Measurements from ENCODE around the gene TMEM98. TPM values are rescaled to one million over a fixed set of nuclear protein-coding genes. Genes with fewer than 3 reads are reported as not detected.

The TMEM98 gene
- total and polyA plus RNA-seq, 2 of the 8 experiments (the other 6 are each of a cell fraction or from before 2014, with no cell fraction given), result 86.1 to 232 TPM

- ChIA-PET CTCF (ENCODE audit: partially characterized antibody) (interaction anchor here (0.6 to 4.8 kb wide), 13 partner anchors 8 to 146 kb away, joined by 3 to 43 read pairs (median 3); no protein-coding TSS in a partner anchor), POLR2A (ENCODE audit: partially characterized antibody) (interaction anchor here (0.6 to 1.4 kb wide), 8 partner anchors 11 to 208 kb away, joined by 3 to 7 read pairs (median 4); partner anchors contain the start of gene MYO1D)
- Histone ChIP-seq H2BK120ac (replicated peaks; ENCODE audit: low read depth, low read length) (peak overlapping the region; percentile 97), H3K4ac (replicated peaks; ENCODE audit: insufficient read length, low read depth, low read length) (peak overlapping the region; percentile 69), H2BK20ac (ENCODE audit: low read length) (peak overlapping the region; percentile 27), H2BK12ac (ENCODE audit: low read depth, low read length) (peak overlapping the region; percentile 100), H4K8ac (ENCODE audit: extremely low read depth, insufficient read depth, low read length) (peak overlapping the region; percentile 79), H2BK5ac (ENCODE audit: low read depth, low read length) (peak overlapping the region; percentile 96; the same call in 1 of the 2 replicates), H3K9me3 (ENCODE audit: insufficient read depth in 2 of 2, low read depth in 1 of 2, low read length in 1 of 2) (no peaks in the 10 kb centered on the region), H3K23ac (ENCODE audit: insufficient read length) (peak overlapping the region; percentile 9), H3K23me2 (ENCODE audit: low read depth, low read length) (peaks cover 17% of the 10 kb centered on the region), H2BK15ac (ENCODE audit: low read length) (peak overlapping the region; percentile 98), H3K56ac (replicated peaks; ENCODE audit: insufficient read length, low read depth, low read length) (peak overlapping the region; percentile 56), H3K4me2 (ENCODE audit: insufficient read depth in 1 of 2, low read depth in 2 of 2, low read length in 2 of 2) (peak overlapping the region; percentile 62 to 100), H3K14ac (ENCODE audit: insufficient read length) (no peak overlapping the region), H3K36me3 (ENCODE audit: control insufficient read depth in 2 of 4, insufficient read depth in 4 of 4, low read length in 3 of 4) (peaks cover 2 to 19% (median 11%) of the 10 kb centered on the region in 4 experiments; a peak in 7 of 8 replicates), H4K91ac (replicated peaks; ENCODE audit: insufficient read length, low read length) (peak overlapping the region; percentile 63), H3K79me1 (ENCODE audit: low read depth, low read length) (peaks cover 8% of the 10 kb centered on the region), H2AFZ (ENCODE audit: low read length) (peak overlapping the region; percentile 72), H3K27ac (ENCODE audit: low read depth, low read length) (no peak overlapping the region), H3K9ac (replicated peaks in 1 of 4; ENCODE audit: extremely low read depth in 1 of 4, low read depth in 3 of 4, low read length in 3 of 4) (peak overlapping the region in 3 of 4 experiments; percentile 58 to 85 (median 72); a peak in 6 of 7 replicates), H3K4me1 (replicated peaks in 1 of 4; ENCODE audit: control insufficient read depth in 3 of 4, insufficient read depth in 4 of 4, low read length in 3 of 4) (peaks cover 4 to 22% (median 16%) of the 10 kb centered on the region in 4 experiments; a peak in 6 of 7 replicates), H4K20me1 (replicated peaks in 1 of 2; ENCODE audit: control insufficient read depth in 1 of 2, insufficient read depth in 2 of 2, low read length in 2 of 2) (peaks cover 0 to under 1% of the 10 kb centered on the region in 2 experiments), H3K27me3 (replicated peaks in 1 of 4; ENCODE audit: control insufficient read depth in 3 of 4, extremely low read depth in 1 of 4, insufficient read depth in 3 of 4, low read length in 3 of 4) (peaks cover 0 to 7% (median 6%) of the 10 kb centered on the region in 4 experiments; a peak in 3 of 7 replicates), H3K79me2 (ENCODE audit: control insufficient read depth in 1 of 2, insufficient read depth in 2 of 2, low read length in 2 of 2) (peaks cover 4 to 15% of the 10 kb centered on the region in 2 experiments), H3K4me3 (ENCODE audit: extremely low read depth in 1 of 4, insufficient read depth in 2 of 4, low read depth in 3 of 4, low read length in 4 of 4) (peak overlapping the region; percentile 65 to 98 (median 87)), H4K5ac (ENCODE audit: insufficient read length, low read depth, low read length) (peak overlapping the region; percentile 40), H2AK5ac (ENCODE audit: low read depth, low read length) (peak overlapping the region; percentile 100), H3K18ac (ENCODE audit: extremely low read depth, low read length) (peak overlapping the region; percentile 97)
- DNase-seq (ENCODE audit: low read depth in 1 of 2, low spot score in 2 of 2), result no peak
- TF ChIP-seq SRF (IDR thresholded peaks at IDR 0.05; ENCODE audit: low read depth, low read length) (no peak), POLR2AphosphoS5 (IDR thresholded peaks at IDR 0.05; ENCODE audit: low read depth, low read length) (no peak), EZH2 (IDR thresholded peaks at IDR 0.05; ENCODE audit: low read depth, low read length, severe bottlenecking) (no peak), ASH2L (IDR thresholded peaks at IDR 0.05; ENCODE audit: low read length) (peak; percentile 86)
- FAIRE-seq, result peak; percentile 24
- WGBS, 2 experiments (ENCODE audit: extremely low coverage in 1 of 2, insufficient coverage in 1 of 2, insufficient read length in 1 of 2, insufficient replicate concordance in 2 of 2, low coverage in 1 of 2, low lambda C conversion rate in 2 of 2, missing lambda C conversion rate in 1 of 2), result 38% methylated on average over 19 of the region's 19 CpGs; no CpG with 5 or more reads in 1 of the 2 experiments
Observed at GRCh38 chr17:32928586-32929535, 908 bp downstream of the TMEM98 start.
